ENCODE results near the gene PES1.
"Not testable (repeated sequence)": the region's sequence is repeated elsewhere in the genome, so short reads cannot be mapped to it uniquely, and the experiment has no call there.

Gene PES1

DNA sequence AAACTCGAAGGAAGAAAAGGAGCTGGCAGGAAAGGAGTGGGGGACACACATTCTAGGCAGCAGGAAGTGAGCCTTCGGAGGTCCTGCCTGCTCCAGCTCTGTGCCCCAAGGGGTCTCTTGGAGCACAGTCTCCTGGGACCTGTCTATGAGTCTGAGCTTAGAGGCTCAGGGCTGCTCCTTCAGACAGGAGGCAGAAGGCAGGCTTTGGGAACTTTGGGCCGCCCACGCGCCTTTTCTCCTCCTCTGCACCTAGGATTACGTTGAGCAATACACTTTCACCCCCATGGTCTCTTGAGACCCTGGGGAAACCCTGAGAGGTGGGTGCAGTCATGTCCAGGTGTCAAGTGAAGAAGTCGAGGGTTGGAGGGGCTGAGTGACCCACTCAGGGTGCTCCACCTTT is 16.2 kb upstream of the PES1 start:
- DNase-seq (ENCODE audit: low read depth), result no peak

DNA sequence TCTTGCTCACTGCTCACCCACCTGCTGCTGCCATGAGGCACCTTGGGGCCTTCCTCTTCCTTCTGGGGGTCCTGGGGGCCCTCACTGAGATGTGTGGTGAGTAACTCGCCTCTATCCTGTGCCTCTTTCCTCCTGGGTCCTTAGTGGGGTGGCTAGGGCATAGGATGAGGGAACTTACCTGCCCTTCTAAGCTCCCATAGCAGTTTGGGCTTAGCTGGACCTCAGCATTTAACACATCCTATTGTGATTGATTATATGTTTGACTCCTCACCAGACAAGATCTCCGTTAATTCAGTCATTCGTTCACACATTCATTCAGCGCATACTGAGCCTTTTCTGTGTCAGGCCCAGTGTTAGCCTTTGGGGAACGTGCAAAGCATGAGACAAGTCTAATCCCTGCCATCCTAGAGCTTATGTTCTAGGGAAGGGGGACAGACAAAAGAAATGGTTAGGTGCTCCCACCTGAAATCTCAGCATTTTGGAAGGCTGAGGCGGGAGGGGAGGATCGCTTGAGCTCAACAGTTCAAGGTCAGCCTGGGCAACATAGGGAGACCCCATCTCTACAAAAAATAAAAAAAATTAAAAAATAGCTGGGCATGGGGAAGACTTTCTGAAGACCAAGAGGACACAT is 15.7 kb upstream of the PES1 start:
- no peak for DNase-seq (ENCODE audit: low read depth)

DNA sequence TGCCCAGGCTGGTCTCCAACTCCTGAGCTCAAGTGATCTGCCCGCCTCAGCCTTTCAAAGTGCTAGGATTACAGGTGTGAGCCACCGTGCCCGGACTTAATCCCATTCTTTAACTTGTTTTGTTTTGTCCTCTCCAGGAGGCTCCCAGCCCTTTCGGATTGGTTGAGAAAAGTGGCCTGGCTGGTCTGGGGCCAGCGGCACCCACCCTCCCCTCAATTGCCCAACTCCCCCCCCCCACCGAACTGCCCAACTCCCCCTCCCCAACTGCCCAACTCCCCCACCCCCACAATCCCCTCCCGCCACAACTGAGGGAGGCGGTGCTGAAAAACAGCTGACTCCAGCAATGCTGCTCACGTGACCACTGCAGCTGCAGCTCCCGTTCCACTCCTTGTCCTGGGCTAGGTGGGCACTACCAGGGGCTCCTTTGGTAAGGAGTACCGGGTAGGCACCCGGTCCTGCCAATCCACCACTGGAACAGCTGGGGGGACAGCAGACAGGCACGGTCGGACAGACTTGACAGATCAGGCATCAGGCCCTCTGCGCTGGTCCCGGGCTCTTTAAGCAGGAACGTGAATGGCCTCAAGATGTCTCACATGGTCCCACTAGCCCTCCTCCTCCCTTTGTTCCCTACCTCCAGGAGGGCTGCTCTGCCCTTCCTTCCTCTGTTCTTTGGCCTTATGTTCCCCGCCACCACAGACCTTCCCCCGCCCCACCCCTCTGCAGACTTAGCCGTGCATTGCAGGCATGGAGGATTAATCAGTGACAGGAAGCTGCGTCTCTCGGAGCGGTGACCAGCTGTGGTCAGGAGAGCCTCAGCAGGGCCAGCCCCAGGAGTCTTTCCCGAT is 15.0 kb upstream of the PES1 start, which contains the start of gene TCN2:
Gene TCN2 (plus strand): TSS at position 720 of the 845 bp plus-strand sequence. CDS start 158 bp downstream, outside the sequence.
- no peak for DNase-seq (ENCODE audit: low read depth)

DNA sequence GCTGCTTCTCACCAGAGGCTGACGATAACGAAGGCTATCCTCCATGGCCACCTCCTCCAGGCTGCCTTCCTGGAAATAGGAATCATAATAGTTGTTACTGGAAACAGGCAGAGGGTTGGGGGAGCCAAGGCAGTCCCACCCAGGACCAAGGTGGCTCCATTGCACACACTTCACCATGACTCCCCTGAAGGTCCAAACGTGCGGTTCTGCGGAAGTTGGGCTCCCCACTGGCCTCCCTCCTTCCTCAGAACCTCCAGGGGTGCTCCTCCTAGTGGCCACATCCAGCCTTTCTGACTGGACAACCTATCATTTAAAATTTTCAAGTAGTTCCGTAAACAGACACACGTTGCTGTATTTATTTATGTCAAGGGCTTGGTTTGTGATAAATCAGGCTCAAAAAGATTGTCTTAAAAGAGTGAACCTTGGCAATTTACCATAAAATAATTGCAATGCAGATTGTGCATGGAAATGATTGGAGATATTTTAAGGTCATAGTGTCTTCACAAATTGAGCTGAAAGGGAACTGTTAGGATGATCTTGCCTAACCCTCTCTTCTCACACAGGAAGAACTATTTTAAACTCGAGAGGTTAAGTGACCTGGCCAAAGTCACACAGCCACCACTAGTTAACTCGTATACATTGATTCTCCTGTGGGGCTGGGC is 13.9 kb upstream of the PES1 start:
- DNase-seq (ENCODE audit: low read depth), result no peak

DNA sequence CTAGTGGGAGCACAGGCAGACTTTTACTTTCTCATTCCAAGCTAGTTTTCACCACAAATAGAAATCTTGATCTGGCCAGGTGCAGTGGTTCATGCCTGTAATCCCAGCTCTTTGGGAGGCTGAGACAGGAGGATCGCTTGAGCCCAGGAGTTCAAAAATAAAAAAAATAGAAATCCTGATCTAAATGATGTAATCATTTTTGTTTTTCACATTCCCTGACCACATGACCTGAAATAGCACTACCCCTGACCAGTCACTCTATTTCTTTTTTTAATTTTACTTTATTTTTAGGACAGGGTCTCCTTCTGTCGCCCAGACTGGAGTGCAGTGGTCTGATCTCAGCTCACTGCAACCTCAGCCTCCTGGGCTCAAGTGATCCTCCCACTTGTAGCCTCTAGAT is 13.0 kb upstream of the PES1 start:
- DNase-seq (ENCODE audit: low read depth), result no peak

DNA sequence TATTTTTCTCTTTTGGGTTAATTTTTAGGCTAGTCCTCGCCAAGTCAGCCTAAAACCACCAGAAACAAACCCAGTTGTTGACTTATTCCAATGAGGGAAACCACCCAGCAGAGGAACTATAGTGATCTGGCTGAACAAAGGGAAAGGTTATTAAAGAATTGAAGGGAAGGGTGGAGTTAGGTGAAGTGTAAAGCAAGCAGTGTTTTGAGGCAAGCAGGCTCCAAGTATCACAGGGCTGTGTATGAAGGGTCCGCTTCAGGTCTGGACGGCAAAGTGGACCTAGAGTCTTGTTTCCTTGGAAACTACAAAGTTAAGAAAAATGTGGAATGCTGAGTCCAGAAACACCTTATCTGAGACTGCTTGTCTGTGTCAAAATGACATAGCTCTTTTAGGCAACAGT is 12.1 kb upstream of the PES1 start:
- no peak for DNase-seq (ENCODE audit: low read depth)

DNA sequence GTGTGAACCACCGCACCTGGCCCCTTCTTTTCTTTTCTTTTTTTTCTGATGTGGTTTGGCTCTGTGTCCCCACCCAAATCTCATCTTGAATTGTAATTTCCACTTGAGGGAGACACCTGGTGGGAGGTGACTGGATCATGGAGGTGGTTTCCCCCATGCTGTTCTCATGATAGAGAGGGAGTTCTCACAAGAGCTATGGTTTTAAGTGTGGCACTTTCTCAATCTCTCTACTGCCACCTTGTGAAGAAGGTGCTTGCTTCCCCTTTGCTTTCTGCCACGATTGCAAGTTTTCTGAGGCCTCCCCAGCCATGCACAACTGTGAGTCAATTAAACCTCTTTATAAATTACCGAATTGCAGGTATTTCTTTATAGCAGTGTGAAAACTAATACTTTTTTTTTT is 10.3 kb upstream of the PES1 start:
- no peak for DNase-seq (ENCODE audit: low read depth)

DNA sequence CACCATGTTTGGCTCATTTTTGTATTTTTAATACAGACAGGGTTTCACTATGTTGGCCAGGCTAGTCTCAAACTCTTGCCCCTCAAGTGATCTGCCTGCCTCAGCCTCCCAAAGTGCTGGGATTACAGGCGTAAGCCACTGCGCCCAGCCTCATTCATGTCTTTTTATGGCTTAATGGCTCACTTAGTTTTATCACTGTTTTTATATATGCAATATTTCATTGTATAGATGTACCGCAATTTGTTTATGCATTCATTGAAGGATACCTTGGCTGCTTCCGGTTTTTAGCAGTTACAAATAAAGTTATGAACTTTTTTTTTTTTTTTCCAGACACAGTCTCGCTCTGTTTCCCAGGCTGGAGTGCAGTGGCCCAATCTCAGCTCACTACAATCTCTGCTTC is 9.8 kb upstream of the PES1 start:
- no peak for DNase-seq (ENCODE audit: low read depth)

DNA sequence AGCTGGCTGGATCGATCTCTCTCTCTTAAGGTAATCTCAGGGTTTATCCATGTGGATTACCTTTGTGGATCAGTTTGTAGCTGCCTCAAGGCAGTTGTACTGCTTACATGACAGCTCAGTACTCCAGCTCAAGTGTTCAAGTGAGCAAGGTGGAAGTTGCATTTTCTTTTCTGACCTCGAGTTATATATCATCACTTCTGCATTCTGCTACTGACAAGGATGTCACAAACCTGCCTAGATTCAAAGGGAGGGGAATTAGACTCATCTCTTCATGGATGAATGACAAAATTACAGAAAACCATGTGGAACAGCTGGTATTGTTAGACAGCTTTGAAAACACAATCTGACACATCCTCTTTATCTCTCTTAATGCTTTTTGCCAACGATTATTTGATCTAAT is 9.2 kb upstream of the PES1 start:
- DNase-seq (ENCODE audit: low read depth), result no peak

DNA sequence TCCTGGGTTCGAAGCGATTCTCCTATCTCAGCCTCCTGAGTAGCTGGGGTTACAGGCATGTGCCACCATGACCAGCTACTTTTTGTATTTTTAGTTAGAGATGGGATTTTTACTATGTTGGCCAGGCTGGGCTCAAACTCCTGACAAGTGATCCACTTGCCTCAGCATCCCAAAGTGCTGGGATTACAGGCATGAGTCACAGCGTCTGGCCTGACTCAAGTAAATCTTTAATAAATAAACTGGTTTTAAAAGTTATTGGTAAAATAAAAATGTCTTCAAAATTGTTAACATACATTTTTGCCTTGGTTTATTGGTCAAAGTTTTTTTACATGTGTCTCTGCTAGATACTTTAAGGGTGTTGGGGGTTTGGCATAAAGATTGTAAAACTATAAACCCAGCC is 7.3 kb upstream of the PES1 start:
- DNase-seq (ENCODE audit: low read depth), result no peak

DNA sequence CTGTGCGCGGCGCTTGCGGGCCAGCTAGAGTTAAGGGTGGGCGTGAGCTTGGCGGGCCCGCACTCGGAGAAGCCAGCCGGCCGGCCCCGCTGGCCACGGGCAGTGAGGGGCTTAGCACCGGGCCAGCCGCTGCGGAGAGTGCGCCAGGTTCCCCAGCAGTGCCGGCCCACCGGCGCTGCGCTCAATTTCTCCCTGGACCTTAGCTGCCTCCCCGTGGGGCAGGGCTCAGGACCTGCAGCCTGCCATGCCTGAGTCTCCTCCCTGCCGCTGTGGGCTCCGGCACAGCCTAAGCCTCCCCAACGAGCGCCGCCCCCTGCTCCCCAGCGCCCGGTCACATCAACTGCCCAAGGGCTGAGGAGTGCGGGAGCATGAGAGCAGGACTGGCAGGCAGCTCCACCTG is 5.2 kb upstream of the PES1 start:
- no peak for DNase-seq (ENCODE audit: low read depth)

DNA sequence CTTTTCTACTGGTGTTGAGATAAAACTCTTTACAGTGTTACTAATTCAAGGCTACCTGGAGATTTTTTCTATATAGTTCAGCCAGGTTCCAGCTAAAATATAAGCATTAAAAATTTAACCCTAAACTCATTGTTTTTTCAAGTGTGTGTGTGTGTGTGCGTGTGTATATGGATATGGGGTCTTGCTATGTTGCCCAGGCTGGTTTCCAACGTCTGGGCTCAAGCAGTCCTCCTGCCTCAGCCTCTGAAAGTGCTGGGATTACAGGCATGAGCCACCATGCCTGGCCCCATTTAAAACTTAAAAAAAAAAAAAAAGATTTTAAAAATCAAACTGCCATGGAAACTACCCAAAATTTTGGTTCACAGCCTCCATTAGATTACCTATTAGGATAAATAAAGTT is 4.5 kb upstream of the PES1 start:
- no peak for DNase-seq (ENCODE audit: low read depth)

DNA sequence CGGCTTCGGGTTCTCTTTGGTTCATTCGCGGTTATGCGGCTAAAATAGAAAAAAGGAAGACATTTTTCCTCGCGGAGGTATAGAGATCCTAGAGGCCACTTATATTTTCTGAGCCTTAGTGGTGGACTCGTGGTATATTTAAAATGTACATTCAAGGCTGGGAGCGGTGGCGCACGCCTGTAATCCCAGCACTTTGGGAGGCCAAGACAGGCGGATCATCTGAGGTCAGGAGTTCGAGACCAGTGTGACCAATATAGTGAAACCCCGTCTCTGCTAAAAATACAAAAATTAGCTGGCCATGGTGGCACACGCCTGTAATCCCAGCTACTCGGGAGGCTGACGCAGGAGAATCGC is 627 bp upstream of the PES1 start:
- DNase-seq (ENCODE audit: low read depth), result not testable (repeated sequence)

DNA sequence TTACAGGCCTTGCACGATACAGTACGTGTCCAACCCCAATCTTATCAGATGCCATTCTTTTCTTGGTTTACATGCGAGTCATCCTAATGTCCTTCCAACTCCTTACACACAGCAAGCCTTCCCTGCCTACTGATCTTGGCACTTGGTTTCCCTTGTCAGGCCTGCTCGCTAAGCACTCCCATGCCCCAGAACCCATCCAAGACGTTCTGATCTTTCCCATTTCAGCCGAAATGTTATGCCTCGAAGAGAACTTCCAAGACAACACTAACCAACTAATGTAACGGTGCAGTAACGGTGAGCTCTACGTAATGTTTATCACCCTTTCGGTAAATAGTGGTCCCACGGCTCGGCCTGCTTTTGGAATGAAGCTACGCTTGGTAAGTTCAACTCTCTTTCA is 521 bp downstream of the PES1 start:
- DNase-seq (ENCODE audit: low read depth), result no peak

DNA sequence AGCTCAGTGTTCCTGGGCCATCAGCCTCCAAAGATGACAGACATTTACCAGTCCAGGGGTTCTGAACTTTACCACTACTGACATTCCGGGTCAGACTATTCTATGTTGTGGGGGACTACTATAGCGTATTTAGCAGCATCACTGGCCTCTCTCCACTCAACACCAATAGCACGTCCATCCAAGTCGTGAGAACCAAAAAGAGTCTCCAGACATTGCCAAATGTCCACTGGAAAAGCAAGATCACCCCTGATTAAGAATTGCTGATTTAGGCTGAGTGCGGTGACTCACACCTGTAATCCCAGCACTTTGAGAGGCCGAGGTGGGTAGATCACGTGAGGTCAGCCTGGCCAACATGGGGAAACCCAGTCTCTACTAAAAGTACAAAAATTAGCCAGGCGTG is 5.3 kb downstream of the PES1 start:
- no peak for DNase-seq (ENCODE audit: low read depth)

DNA sequence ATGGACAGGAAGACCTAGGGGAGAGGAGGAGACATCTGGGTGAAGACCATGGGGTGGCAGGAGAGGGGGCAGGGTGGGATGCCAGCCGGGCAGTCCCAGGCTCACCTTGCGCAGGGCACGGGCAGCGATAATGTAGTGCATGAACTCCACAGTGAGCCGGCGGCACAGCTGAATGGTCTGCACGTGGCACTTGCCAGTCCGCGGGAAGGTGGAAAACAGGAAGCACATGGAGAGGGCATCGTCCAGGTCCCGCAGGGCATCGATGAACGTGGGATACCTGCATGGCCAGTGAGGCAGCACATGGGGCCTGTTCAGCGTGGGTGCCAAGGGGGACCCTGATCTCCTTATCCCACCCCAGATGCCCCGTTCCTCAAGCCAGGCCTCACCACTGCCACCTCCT is 7.3 kb downstream of the PES1 start:
- DNase-seq (ENCODE audit: low read depth), result no peak

DNA sequence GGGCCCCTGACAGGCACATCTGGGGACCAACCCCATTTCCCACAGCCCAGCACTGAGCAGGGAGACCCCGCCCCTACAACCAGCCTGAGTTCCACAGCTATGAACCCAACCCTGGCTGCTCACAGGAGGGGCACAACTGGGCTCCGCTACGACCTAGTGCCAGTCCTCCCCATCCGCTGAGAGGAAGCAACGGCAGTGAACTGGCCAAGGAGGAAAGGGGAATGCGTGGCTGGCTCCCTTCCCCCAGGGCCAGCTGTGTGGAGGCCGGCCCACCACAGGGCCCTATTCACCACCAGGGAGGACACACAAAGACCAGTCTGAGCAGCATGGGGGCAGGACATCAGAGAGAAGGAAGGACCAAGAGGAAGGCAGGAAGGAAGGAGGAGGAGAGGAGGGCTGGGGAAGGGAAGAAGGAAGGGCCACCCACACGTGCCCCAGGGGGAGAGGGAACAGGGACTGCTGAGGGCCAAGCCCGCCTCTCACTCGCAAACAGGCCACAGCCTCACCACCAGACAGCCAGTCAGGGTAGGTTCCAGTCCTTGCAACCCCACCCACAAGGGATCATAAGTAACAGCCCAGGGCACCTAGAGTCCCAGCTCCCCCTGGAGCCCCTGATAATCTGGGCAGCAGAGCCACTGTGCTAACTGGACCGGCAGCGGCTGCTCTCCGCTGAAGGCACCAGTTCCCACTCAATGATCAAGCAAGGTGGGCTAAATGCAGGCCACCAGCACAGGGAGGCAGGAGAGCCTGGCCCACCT is 8.7 kb downstream of the PES1 start:
- no peak for DNase-seq (ENCODE audit: low read depth)

DNA sequence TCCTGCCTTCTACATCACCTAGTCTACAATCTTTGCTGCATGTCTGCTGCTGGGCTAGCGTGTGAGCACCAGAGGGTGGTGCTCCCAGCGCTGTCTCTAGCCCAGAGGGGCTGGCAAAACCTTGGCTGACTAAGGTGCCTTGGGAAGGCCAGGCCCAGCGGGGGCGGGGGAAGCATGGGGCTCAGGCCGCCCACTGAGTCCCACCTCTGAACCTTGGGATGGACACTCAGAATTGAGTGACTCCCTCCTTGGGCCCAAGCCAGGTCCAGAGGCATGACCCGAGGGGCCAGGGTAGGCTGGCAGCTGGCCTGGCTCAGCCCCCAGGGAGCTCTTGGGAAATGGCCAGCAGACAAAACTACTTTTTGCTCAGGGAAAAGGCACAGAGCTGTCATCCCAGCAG is 9.7 kb downstream of the PES1 start:
- no peak for DNase-seq (ENCODE audit: low read depth)

DNA sequence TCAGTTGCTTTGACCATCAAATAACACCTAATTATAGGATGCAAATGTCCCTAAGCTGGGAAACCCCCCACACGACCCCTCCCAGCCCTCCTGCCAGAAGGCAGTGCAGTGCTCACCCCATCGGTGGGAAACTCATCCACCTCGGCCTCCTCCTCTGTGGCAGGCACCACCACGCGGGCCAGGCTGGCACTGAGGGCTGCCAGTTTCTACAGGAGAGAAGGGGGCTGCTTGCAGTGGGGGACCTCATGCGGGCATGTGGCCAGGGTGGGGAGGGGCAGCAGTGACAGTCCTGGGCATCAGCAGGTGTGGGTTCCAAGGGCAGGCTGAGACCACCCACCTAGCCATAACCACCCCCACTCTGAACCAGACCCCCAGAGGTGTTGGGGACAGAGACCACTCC is 10.8 kb downstream of the PES1 start:
- DNase-seq (ENCODE audit: low read depth), result no peak

DNA sequence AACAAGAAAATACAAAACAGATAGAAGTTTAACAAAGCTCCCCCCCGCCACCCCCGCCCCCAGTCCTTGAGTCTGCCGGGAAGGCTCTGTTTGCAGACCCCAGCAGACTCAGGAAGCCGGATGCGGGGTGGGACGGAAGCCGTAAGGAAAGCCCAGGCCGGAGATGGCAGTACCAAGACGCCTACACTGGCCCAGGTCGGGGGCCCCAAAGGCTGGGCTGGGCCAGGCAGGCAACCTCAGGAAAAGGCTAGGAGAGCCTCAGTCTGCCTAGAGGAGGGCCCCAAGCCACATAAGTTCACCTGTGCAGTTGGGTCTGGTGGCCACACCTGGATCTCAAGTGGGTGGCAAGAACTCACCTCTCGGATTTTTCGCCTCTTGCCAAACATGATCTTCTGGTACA is 13.2 kb downstream of the PES1 start:
- DNase-seq (ENCODE audit: low read depth), result no peak

DNA sequence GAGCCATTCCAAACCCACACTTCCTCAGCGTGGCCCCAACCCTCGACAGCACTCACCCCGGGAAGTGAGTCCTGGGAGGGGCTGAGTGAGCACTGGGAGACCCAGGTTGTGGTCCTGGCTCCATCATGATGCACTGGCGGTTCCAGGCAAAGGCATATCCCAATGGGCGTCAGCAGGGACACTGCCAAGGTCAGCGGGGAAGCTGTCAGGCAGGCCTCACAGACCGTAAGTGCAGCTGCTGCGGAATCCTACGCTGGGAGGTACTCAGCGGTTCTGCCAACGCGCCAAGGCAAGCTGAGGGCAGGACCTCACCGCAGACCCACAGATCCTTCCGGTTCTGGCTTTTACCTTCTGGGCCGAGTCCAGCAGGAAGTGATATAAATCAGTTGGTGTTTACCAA is 15.9 kb downstream of the PES1 start:
- no peak for DNase-seq (ENCODE audit: low read depth)

DNA sequence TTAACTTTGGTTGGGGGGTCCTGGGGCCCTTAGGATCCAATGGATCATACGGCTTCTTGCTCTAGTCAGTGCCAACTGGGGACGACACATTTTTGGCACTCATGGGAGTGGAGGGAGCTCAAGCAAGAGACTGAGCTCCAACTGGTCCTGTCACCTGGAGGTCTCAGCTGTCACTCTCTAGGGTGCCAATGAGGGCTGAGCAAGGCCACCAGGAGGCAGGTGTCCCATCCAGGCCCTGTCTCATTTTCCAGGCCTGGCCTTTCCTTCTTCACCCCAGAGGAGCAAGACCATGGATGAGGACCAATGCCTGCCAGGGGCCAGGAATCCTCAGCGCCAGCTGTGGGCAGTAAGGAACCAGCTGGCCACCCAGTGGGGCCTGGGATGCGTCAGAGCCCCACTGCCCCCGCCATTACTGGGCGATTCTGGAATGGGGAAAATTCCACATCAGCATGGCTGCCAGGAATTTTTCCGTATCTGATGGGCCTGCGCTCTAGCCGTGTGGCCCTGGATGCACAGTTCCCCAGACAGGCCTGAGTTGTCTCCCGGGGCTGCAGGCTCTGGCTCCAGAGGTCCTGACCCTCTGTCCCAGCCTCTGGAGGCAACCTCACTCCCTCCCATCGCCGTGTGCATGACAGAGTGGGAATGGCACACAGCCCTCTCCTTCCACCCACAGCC is 16.6 kb downstream of the PES1 start:
- DNase-seq (ENCODE audit: low read depth), result no peak

Measured in HS-5 (cell line).